Measurements from ENCODE around the gene TNFRSF8. TPM values are rescaled to one million over a fixed set of nuclear protein-coding genes. Genes with fewer than 3 reads are reported as not detected.

Gene TNFRSF8
- total and polyA plus RNA-seq, 2 of the 13 experiments (the other 11 are each of a cell fraction or from before 2014, with no cell fraction given) = not detected

DNA sequence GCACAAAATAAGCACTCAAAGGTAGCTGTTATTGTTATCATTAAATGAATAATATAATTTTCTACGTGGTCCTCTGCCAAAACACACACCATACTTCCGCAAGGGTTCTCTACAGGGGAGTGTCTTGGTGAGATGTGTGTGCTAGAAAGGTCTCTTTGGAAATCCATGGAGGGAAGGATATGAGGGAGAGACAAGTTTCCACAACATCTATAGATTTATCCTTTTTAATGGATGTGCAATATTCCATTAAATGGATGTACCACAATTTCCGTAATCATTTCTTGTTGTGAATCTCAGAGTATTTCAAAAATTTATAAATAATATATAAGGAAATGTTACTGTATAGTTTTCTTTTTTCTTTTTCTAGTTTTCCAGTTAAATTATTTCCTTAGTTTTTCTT lies 2.6 kb upstream of the TNFRSF8 start:
- Histone ChIP-seq H3K79me2 (ENCODE audit: insufficient read depth, low read length) (no peaks in the 10 kb centered on the region), H3K9ac (ENCODE audit: insufficient read depth, low read depth, low read length) (no peak overlapping the region), H3K27me3 (ENCODE audit: control insufficient read depth in 1 of 2, insufficient read depth in 2 of 2, low read length in 2 of 2) (peaks cover 4 to 45% of the 10 kb centered on the region in 2 experiments), H4K20me1 (ENCODE audit: insufficient read depth, low read length) (no peaks in the 10 kb centered on the region), H3K9me3 (ENCODE audit: low read length) (no peaks in the 10 kb centered on the region), H3K4me3 (replicated peaks in 1 of 3; ENCODE audit: insufficient read depth in 1 of 3, low read depth in 2 of 3, low read length in 3 of 3) (no peak overlapping the region), H3K27ac (ENCODE audit: extremely low read length, insufficient read depth, low read length) (no peak overlapping the region), H3K4me2 (ENCODE audit: low read depth, low read length) (no peak overlapping the region), H2AFZ (ENCODE audit: low read length) (no peak overlapping the region), H3K4me1 (ENCODE audit: insufficient read depth, low read length) (no peaks in the 10 kb centered on the region), H3K36me3 (replicated peaks in 1 of 2; ENCODE audit: control insufficient read depth in 1 of 2, insufficient read depth in 2 of 2, low read length in 2 of 2) (no peaks in the 10 kb centered on the region)
- ATAC-seq (no peak), FAIRE-seq (no peak), DNase-seq (ENCODE audit: low spot score) (no peak)
- CTCF ChIA-PET (ENCODE audit: low intra/inter-chr PET ratio, low total read pairs) = no interaction called here
- no peak for TF ChIP-seq ZNF550 (CRISPR knock-in tag; IDR thresholded peaks at IDR 0.05; ENCODE audit: borderline replicate concordance)
- no peak for TF ChIP-seq KLF16 (CRISPR knock-in tag; IDR thresholded peaks at IDR 0.05)
- TF ChIP-seq, protein P1, sequence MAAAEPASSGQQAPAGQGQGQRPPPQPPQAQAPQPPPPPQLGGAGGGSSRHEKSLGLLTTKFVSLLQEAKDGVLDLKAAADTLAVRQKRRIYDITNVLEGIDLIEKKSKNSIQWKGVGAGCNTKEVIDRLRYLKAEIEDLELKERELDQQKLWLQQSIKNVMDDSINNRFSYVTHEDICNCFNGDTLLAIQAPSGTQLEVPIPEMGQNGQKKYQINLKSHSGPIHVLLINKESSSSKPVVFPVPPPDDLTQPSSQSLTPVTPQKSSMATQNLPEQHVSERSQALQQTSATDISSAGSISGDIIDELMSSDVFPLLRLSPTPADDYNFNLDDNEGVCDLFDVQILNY (CRISPR knock-in tag; conservative IDR thresholded peaks at IDR 0.05) = no peak
- no TSS peak for BruUV-seq (replicated peaks)
- in situ Hi-C loops (cut with HindIII; ENCODE audit: extremely low pct_ligation_motif_present, low pct_unique_long_range_greater_than_20kb) (no loop called here), intact Hi-C loops (cut with micrococcal nuclease; ENCODE audit: unreplicated experiment) (no loop called here)
- 40% methylated on average over 3 of the region's 3 CpGs for WGBS (ENCODE audit: low lambda C conversion rate)
- POLR2A ChIA-PET = no interaction called here

DNA sequence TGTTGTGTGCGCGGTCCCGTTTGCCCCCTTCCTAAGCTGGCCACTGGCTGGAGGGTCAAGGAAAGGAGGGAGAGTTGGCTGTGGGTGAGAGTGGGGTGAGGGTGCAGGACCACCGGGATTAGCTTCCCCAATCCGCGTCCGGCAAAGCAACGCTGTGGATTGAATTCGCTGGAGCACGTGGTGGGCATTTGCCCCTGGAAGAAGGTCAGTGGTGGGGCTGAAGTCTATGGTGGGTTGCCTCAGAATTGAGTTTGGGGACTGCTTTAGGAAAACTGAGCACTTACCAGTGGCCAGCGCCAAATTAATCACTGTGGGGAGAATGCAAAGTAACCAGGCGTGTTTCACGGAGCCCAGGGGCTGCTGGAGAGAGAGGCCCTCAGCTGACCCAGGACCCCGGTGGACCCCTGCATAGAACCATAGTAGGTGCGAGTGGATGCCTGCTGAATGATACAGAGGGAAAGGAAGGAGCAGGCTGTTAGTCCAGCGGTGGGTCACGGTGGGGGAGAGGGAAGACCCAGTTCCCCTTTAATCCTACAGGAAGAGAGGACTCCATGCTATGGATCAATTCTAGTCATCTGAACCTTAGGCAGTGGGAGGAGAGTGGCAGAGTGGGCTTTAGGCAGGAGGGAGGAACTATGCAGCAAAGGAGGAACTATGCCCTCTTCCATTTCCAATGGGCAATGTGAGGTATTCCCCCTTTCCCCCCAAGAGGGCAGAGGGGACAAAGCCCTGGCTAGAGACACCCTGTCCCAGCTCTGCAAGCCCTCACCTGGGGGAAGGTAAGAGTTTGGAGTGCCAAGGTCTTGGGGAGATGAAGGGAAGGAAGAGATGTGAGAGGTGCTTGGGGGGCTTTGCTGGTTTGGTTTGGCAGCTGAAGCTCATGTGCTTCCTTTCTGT lies 1.2 kb downstream of the TNFRSF8 start:
- ChIA-PET POLR2A (no interaction called here), CTCF (ENCODE audit: low intra/inter-chr PET ratio, low total read pairs) (no interaction called here)
- whole genome bisulfite sequencing (ENCODE audit: low lambda C conversion rate) = 45% methylated on average over 14 of the region's 17 CpGs

More for the DNA sequence above, 1.2 kb downstream of the TNFRSF8 start:
- Histone ChIP-seq H4K20me1 (ENCODE audit: insufficient read depth, low read length) (no peaks in the 10 kb centered on the region), H3K4me2 (ENCODE audit: low read depth, low read length) (no peak overlapping the region), H3K4me3 (replicated peaks in 1 of 3; ENCODE audit: insufficient read depth in 1 of 3, low read depth in 2 of 3, low read length in 3 of 3) (no peak overlapping the region), H3K27me3 (ENCODE audit: control insufficient read depth in 1 of 2, insufficient read depth in 2 of 2, low read length in 2 of 2) (peaks cover 7 to 55% of the 10 kb centered on the region in 2 experiments), H3K36me3 (replicated peaks in 1 of 2; ENCODE audit: control insufficient read depth in 1 of 2, insufficient read depth in 2 of 2, low read length in 2 of 2) (no peaks in the 10 kb centered on the region), H3K27ac (ENCODE audit: extremely low read length, insufficient read depth, low read length) (no peak overlapping the region), H3K9ac (ENCODE audit: insufficient read depth, low read depth, low read length) (no peak overlapping the region), H3K79me2 (ENCODE audit: insufficient read depth, low read length) (no peaks in the 10 kb centered on the region), H3K4me1 (ENCODE audit: insufficient read depth, low read length) (no peaks in the 10 kb centered on the region), H2AFZ (ENCODE audit: low read length) (no peak overlapping the region), H3K9me3 (ENCODE audit: low read length) (no peaks in the 10 kb centered on the region)
- no peak for DNase-seq (ENCODE audit: low spot score)
- no peak for FAIRE-seq
- in situ Hi-C loops (cut with HindIII; ENCODE audit: extremely low pct_ligation_motif_present, low pct_unique_long_range_greater_than_20kb) (no loop called here), intact Hi-C loops (cut with micrococcal nuclease; ENCODE audit: unreplicated experiment) (no loop called here)
- TF ChIP-seq JUN (CRISPR knock-in tag; IDR thresholded peaks at IDR 0.05) = no peak
- TF ChIP-seq MAFK (conservative IDR thresholded peaks at IDR 0.05 in 1 of 2, IDR thresholded peaks at IDR 0.05 in 1 of 2; ENCODE audit: low read length in 2 of 2) = no peak
- no peak for ATAC-seq
- no TSS peak for BruUV-seq (replicated peaks)
